Measurements from ENCODE around the gene NDUFB7.
"Not testable (repeated sequence)": the region's sequence is repeated elsewhere in the genome, so short reads cannot be mapped to it uniquely, and the experiment has no call there.

GRCh38 chr19:14584372-14584771 lies 12.5 kb upstream of the NDUFB7 start:
- TF ChIP-seq CTCF (IDR thresholded peaks at IDR 0.05; ENCODE audit: low read depth, low read length, poor library complexity, severe bottlenecking); EZH2phosphoT487 (IDR thresholded peaks at IDR 0.05; ENCODE audit: borderline replicate concordance, low read length): not testable (repeated sequence)

Data from DOHH2 (cell line).